SK-N-MC (cell line): Measurements from ENCODE around the gene CENPU.

Experiments used
- EZH2 ChIP-seq: fragments of 200-600 bp; sonication (generic); IDR thresholded peaks from one replicate; pipeline ENCODE4 v1.6.1; 2017; ENCODE audit warnings: antibody characterized with exemption
- POLR2AphosphoS5 ChIP-seq: IDR thresholded peaks from 2 replicates; pipeline ENCODE4 v1.6.1; 2012; ENCODE audit warnings: mild to moderate bottlenecking, low read depth, low read length, borderline replicate concordance

DNA sequence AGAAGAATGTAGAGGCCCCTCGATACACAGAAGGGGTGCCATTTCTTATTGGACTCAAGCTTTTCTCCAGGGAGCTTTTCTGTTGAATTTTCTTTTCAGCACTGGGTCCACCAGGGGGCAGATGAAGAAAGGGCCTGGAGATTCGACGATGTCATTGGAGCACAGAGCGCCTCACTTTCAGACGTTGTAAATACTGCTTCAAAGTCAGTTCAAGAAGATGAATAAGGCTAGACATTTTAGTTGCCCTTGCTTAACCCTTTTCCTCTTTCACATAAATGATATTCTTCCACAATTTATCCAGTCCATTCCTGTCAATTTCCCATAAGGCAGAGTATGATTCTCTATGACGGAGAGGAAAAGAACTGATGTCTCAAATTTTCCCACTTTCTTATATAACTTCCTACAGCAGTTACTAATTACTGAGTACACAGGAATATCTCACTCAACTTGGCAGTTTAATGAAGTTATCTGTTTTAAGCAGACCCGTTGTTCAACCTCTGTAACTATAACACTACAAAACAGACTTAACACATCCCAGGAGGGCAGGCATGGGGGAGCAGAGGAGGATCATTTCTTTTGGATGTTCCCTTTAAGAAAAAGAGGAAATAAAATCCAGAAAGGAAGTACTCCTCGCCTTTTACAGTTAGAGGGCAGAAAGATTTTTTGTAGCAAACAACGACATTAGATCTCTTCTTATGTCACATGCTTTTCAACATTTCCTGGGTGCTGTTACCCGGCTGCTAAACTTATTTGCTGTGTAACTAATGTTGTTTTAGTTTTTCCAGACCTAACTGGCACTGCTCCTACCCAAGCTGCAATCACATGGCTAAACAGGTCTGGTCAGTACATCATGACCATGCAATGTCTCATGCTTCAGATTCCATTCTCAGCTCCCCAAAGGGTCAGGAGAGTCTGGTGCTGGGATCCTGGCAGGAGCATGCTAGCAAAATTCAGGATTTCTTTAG, 12.2 kb upstream of the CENPU start:
- no peak for TF ChIP-seq EZH2
- TF ChIP-seq POLR2AphosphoS5 = no peak
